Endothelial cell of umbilical vein (primary cell): ENCODE measurements around the gene MAN2B1.

Source experiments
- EZH2 ChIP-seq: IDR thresholded peaks from 2 replicates; pipeline ENCODE4 v1.6.1; 2012; ENCODE audit warnings: borderline replicate concordance, low read depth, mild to moderate bottlenecking, moderate library complexity, low read length, inconsistent platforms; ENCODE audit not compliant: severe bottlenecking
- GATA2 ChIP-seq: IDR thresholded peaks from 2 replicates; pipeline ENCODE4 v1.7.0; 2011; ENCODE audit warnings: low read depth, mild to moderate bottlenecking, moderate library complexity, mixed read lengths, low read length; ENCODE audit not compliant: insufficient read length, insufficient read depth
- JUN ChIP-seq: IDR thresholded peaks from 2 replicates; pipeline ENCODE4 v1.6.1; 2011; ENCODE audit warnings: borderline replicate concordance, low read depth; ENCODE audit not compliant: insufficient read length, insufficient read depth
- MYC ChIP-seq: IDR thresholded peaks from one replicate; pipeline ENCODE4 v1.6.1; 2011; ENCODE audit warnings: mild to moderate bottlenecking, low read depth, low read length
- POLR2A ChIP-seq: IDR thresholded peaks from 2 replicates; pipeline ENCODE4 v1.6.1; 2012; ENCODE audit warnings: low read depth, mild to moderate bottlenecking, control low read depth, low read length
- POLR2AphosphoS5 ChIP-seq: IDR thresholded peaks from 2 replicates; pipeline ENCODE4 v1.6.1; 2012; ENCODE audit warnings: low read depth, mild to moderate bottlenecking, control low read depth, low read length, moderate library complexity; ENCODE audit not compliant: insufficient read depth
- TF ChIP-seq, protein P1 (sequence below), 2 donors: IDR thresholded peaks; 1 replicate in 1 of 2; 2 replicates in 1 of 2; pipeline ENCODE4 v1.5.1; 2011; ENCODE audit warnings: low read length in 2 of 2, mild to moderate bottlenecking in 2 of 2, moderate library complexity in 2 of 2, control low read depth in 1 of 2, inconsistent platforms in 1 of 2, low read depth in 1 of 2; ENCODE audit not compliant: insufficient read depth in 1 of 2; ENCODE audit errors: extremely low read depth in 1 of 2
- TF ChIP-seq, protein P2 (sequence below): IDR thresholded peaks from 2 replicates; pipeline ENCODE4 v1.6.1; 2011; ENCODE audit not compliant: insufficient read depth, insufficient read length

DNA sequence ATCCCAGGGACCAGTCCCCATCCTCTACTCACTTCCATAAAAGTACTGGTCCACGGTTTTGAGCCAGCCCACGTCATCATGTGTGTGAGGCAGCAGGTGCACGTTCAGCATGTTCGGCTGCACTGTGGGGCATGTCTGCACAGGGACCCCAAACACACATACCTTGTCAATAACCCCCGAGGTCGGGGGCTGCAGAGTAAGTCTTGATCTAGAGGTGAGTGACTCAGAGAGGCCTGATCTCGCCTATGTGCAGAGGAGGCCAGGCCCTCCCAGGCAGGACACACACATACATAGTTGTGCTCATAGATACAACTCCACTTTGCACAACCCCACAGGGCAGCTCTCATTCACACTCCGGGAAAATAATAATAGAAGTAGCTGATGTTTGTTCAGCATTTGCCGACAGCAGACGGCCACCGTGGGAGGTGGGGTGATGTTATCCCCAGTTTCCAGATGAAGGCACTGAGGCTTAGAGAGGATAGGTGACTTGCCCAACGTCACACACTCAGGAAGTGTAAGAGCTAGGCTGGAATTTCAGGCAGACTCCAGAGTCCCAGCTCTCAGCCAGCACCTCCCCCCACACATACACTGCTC lies 774 bp downstream of the MAN2B1 start:
- no peak for TF ChIP-seq JUN
- TF ChIP-seq, protein P1, sequence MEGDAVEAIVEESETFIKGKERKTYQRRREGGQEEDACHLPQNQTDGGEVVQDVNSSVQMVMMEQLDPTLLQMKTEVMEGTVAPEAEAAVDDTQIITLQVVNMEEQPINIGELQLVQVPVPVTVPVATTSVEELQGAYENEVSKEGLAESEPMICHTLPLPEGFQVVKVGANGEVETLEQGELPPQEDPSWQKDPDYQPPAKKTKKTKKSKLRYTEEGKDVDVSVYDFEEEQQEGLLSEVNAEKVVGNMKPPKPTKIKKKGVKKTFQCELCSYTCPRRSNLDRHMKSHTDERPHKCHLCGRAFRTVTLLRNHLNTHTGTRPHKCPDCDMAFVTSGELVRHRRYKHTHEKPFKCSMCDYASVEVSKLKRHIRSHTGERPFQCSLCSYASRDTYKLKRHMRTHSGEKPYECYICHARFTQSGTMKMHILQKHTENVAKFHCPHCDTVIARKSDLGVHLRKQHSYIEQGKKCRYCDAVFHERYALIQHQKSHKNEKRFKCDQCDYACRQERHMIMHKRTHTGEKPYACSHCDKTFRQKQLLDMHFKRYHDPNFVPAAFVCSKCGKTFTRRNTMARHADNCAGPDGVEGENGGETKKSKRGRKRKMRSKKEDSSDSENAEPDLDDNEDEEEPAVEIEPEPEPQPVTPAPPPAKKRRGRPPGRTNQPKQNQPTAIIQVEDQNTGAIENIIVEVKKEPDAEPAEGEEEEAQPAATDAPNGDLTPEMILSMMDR (IDR thresholded peaks at IDR 0.05; ENCODE audit: extremely low read depth in 1 of 2, insufficient read depth in 1 of 2, low read depth in 1 of 2, low read length in 2 of 2), result no peak
- no peak for TF ChIP-seq POLR2AphosphoS5
- TF ChIP-seq, protein P2, sequence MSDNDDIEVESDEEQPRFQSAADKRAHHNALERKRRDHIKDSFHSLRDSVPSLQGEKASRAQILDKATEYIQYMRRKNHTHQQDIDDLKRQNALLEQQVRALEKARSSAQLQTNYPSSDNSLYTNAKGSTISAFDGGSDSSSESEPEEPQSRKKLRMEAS, result no peak
- no peak for TF ChIP-seq POLR2A
- no peak for TF ChIP-seq EZH2
- no peak for TF ChIP-seq MYC
- TF ChIP-seq GATA2, result no peak
